Esophagus muscularis mucosa (tissue), 4 donors: Measurements from ENCODE around the gene CRTC1. TPM values are rescaled to one million over a fixed set of nuclear protein-coding genes. Genes with fewer than 3 reads are reported as not detected.
A peak's percentile ranks its signal among the peaks of the same experiment; 100 is the strongest.

ENCODE experiments used
- DNase-seq: peaks from one replicate; pipeline ENCODE4 v3.0.0-alpha.2; 2017; ENCODE audit errors: extremely low spot score
- H3K27ac ChIP-seq, 4 donors: fragments of 200-600 bp; sonication (generic); replicated peaks in 1 of 4; 1 replicate in 3 of 4; 2 replicates in 1 of 4; pipeline ENCODE4 v1.5.1; 2016 to 2019; ENCODE audit warnings: mild to moderate bottlenecking in 1 of 4
- H3K27me3 ChIP-seq, 4 donors: fragments of 200-600 bp; sonication (generic); one replicate each; pipeline versions ENCODE4 v1.5.1 to v1.6.0; 2016 to 2019
- H3K36me3 ChIP-seq, 4 donors: fragments of 200-600 bp; sonication (generic); one replicate each; pipeline ENCODE4 v1.5.1; 2016 to 2019
- H3K4me1 ChIP-seq, 4 donors: fragments of 200-600 bp; sonication (generic); one replicate each; pipeline ENCODE4 v1.5.1; 2016 to 2019
- H3K4me3 ChIP-seq, 4 donors: fragments of 200-600 bp; sonication (generic); 1 replicate in 2 of 4; 2 replicates in 2 of 4; pipeline ENCODE4 v1.5.1; 2016 to 2019; ENCODE audit warnings: mild to moderate bottlenecking in 4 of 4, moderate library complexity in 1 of 4
- H3K9me3 ChIP-seq, 4 donors: fragments of 200-600 bp; sonication (generic); 1 replicate in 3 of 4; 2 replicates in 1 of 4; pipeline ENCODE4 v1.5.1; 2016 to 2019
- EP300 ChIP-seq: sonication (generic); formaldehyde crosslinking; IDR thresholded peaks from one replicate; pipeline ENCODE4 v1.6.1; 2017; ENCODE audit warnings: antibody characterized with exemption
- POLR2A ChIP-seq: fragments of 450-650 bp; IDR thresholded peaks from one replicate; pipeline ENCODE4 v1.6.1; 2017; ENCODE audit warnings: antibody characterized with exemption, moderate library complexity, mild to moderate bottlenecking, low read depth
- POLR2AphosphoS5 ChIP-seq, 2 donors: sonication (generic); formaldehyde crosslinking; IDR thresholded peaks; one replicate each; pipeline ENCODE4 v1.6.1; 2017; ENCODE audit warnings: antibody characterized with exemption in 2 of 2
- WGBS: methylation state at CpG from one replicate; pipeline ENCODE4 v1.1.5; 2018; 5-methylcytosine and 5-hydroxymethylcytosine counted together
- intact Hi-C: fragments of 100-400 bp; cut with DNase I; formaldehyde crosslinking; loops from one replicate; pipeline ENCODE4 v1.15.1; 2023
- total RNA-seq, 4 donors: library from RNA; depleted of rRNA; stranded (reverse); fragments of >200 nt; gene quantifications; one replicate each; pipeline versions ENCODE4 v1.1.0 to v1.2.1, GENCODE V29; 2016
- TF ChIP-seq, protein P1 (sequence below), 3 experiments: fragments of 200-600 bp in 2 of 3; fragments of 450-650 bp in 1 of 3; sonication (generic) in 2 of 3; IDR thresholded peaks; one replicate each; pipeline ENCODE4 v1.5.1; 2017 to 2019; ENCODE audit warnings: antibody characterized with exemption in 3 of 3, mild to moderate bottlenecking in 2 of 3, moderate library complexity in 1 of 3

CRTC1 gene
- total RNA-seq, 4 donors from 2014 or later = 5.3 to 10.1 (median 6.6) TPM

DNA sequence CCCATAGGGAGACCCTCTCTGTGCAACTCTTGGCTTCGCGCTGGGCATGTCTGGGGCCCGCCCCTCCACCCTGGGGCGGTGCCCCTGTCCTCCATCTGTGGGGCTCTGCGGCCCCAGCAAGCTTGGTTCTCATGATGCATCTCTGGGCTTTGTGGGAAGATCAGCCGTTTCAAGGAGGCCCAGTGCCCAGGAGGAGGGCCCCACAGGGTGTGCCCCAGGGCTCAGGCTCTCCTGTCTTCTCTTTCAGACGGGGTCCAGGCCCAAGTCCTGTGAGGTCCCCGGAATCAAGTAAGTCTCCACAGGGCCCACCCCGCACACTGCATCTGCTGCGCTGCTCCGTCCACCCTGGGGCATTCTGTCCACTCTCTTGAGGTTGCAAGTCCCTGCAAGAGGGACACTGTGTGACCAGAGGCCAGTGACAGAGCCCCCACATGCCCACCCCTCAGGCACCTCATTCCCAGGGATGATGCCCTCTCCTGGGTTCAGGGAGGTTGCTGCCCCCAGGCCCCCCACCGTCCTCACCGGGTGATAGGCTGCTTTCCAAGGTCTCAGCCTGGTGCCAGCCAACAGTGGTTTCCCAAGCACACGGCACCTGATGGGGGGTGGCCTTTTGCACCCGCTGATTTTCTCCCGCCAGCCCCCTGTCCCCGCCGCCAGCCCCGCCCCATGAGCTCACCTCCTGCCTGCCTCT is 76.0 kb downstream of the CRTC1 start:
- Histone ChIP-seq H3K4me1 (peaks cover 13 to 38% (median 25%) of the 10 kb centered on the region in 4 donors), H3K9me3 (no peaks in the 10 kb centered on the region), H3K27ac (no peak overlapping the region), H3K27me3 (no peaks in the 10 kb centered on the region), H3K36me3 (peaks cover 0 to 20% (median 3%) of the 10 kb centered on the region in 4 donors), H3K4me3 (no peak overlapping the region)
- intact Hi-C loops = no loop called here
- WGBS = 95% methylated on average over 9 of the region's 19 CpGs
- no peak for DNase-seq
- TF ChIP-seq EP300 = no peak
- no peak for TF ChIP-seq POLR2AphosphoS5 (IDR thresholded peaks at IDR 0.05)
- TF ChIP-seq, protein P1, sequence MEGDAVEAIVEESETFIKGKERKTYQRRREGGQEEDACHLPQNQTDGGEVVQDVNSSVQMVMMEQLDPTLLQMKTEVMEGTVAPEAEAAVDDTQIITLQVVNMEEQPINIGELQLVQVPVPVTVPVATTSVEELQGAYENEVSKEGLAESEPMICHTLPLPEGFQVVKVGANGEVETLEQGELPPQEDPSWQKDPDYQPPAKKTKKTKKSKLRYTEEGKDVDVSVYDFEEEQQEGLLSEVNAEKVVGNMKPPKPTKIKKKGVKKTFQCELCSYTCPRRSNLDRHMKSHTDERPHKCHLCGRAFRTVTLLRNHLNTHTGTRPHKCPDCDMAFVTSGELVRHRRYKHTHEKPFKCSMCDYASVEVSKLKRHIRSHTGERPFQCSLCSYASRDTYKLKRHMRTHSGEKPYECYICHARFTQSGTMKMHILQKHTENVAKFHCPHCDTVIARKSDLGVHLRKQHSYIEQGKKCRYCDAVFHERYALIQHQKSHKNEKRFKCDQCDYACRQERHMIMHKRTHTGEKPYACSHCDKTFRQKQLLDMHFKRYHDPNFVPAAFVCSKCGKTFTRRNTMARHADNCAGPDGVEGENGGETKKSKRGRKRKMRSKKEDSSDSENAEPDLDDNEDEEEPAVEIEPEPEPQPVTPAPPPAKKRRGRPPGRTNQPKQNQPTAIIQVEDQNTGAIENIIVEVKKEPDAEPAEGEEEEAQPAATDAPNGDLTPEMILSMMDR (IDR thresholded peaks at IDR 0.05) = no peak

- no peak for DNase-seq
- intact Hi-C loops = no loop called here
- no peaks in the 10 kb centered on the region for H3K9me3 ChIP-seq
- no peak for TF ChIP-seq POLR2A
- TF ChIP-seq, protein P1 (IDR thresholded peaks at IDR 0.05) = no peak
- peaks cover 0 to 14% (median 3%) of the 10 kb centered on the region in 4 donors for H3K36me3 ChIP-seq
- no peaks in the 10 kb centered on the region for H3K27me3 ChIP-seq
- peaks cover 13 to 38% (median 25%) of the 10 kb centered on the region in 4 donors for H3K4me1 ChIP-seq
- no peak overlapping the region for H3K4me3 ChIP-seq
- H3K27ac ChIP-seq = no peak overlapping the region
- WGBS = 93% methylated on average over 12 of the region's 22 CpGs
Measured at GRCh38 chr19:18759995-18760426, 76.5 kb downstream of the CRTC1 start.

DNA sequence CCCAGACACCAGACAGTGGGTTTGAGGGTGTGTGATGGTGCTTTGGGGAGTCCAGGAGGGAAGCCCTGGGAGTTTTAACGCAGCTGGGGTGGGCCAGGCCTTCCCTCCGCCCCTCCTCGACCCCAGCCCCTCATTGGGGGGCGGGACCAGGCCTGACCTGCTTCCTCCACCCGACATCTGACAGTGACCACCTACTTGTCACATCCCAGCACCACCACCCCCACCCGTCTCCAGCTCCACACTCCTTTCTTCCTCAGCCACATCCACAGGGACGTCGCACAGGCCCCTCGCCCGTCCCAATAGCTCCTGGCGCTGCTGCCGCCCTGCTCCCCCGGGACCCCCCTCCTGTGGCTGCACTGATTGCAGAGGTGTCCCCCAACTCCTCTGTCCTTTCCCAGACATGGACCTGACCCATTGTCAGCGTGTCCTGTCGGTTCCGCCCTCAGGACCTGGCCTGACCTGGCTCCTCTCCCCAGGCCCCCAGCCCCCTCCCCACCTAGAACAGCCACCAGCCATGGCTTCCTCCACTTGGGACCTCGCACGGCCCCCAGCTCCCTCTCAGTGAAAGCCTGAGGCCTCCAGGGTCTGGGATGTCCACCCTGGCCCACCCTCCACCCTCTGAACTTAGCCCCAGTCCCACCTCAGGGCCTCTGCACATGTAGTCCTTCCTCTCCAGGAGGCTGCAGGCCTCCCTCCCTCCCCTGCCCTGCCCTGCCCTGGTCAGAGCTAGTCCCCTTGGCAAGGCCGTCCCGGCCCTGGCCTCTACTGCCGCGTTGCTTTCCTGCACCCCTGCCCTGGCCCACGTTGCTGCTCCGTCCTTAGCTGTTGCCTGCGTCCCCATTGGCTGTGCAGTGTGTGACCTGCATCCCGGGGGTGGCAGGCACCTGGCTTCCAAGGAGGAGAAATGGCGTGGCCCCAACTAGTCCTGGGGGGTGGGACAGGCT is 77.2 kb downstream of the CRTC1 start:
- peaks cover 0 to 13% (median 4%) of the 10 kb centered on the region in 4 donors for H3K36me3 ChIP-seq
- H3K4me1 ChIP-seq = peaks cover 13 to 38% (median 25%) of the 10 kb centered on the region in 4 donors
- peak overlapping the region in 2 of 4 donors; percentile 56 to 67 for H3K27ac ChIP-seq
- TF ChIP-seq EP300 = no peak
- no peak for TF ChIP-seq POLR2A
- TF ChIP-seq, protein P1 (IDR thresholded peaks at IDR 0.05) = no peak
- TF ChIP-seq POLR2AphosphoS5 (IDR thresholded peaks at IDR 0.05) = no peak
- intact Hi-C loops = no loop called here
- no peak for DNase-seq
- H3K4me3 ChIP-seq = no peak overlapping the region
- no peaks in the 10 kb centered on the region for H3K27me3 ChIP-seq
- 93% methylated on average over 20 of the region's 27 CpGs for WGBS
- no peaks in the 10 kb centered on the region for H3K9me3 ChIP-seq

DNA sequence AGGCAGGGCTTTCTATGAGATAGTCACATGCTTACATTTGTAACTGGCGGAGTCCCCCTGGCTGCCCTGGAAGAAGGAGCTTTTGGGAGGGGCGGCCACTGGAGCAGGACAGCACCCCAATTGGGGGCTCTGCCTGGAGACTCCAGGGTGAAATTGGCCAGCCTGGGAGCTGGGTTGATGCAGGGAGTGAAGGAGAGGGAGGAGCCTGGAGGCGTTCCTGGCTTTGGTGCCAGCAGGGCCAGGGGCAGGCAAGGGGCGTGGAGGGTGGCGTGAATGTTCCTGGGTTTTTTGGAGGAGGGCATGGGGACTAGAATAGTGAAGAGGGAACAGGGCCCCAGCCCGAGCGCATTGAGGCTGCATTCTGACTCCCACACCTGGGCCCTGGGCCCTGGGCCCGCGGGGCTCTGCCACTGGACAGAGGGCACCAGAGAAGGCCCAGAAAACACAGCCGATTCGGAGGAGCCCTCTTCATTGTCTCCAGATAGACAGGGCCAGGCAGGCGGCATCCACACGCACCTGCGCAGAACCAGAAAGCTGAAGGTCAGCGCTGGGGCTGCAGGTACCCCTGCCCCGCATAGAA is 78.1 kb downstream of the CRTC1 start:
- Histone ChIP-seq H3K27ac (peak overlapping the region; percentile 56 to 76 (median 70)), H3K4me1 (peaks cover 13 to 38% (median 25%) of the 10 kb centered on the region in 4 donors), H3K27me3 (no peaks in the 10 kb centered on the region), H3K36me3 (peaks cover 0 to 10% (median 4%) of the 10 kb centered on the region in 4 donors), H3K4me3 (peak overlapping the region in 1 of 4 donors; percentile 27), H3K9me3 (no peaks in the 10 kb centered on the region)
- intact Hi-C loops = no loop called here
- TF ChIP-seq EP300 = no peak
- TF ChIP-seq, protein P1 (IDR thresholded peaks at IDR 0.05) = no peak
- no peak for TF ChIP-seq POLR2AphosphoS5 (IDR thresholded peaks at IDR 0.05)
- TF ChIP-seq POLR2A = no peak
- DNase-seq = no peak
- WGBS = 83% methylated on average over 10 of the region's 16 CpGs
